Caki2 (cell line): Measurements from ENCODE around the gene ITGA3. TPM values are rescaled to one million over a fixed set of nuclear protein-coding genes. Genes with fewer than 3 reads are reported as not detected.

Source experiments
- DNase-seq: peaks from one replicate; pipeline ENCODE4 v3.0.0-alpha.2; 2015; ENCODE audit warnings: low read depth
- in situ Hi-C: cut with HindIII; loops from 2 replicates; pipeline ENCODE4 v1.10.0; 2016; ENCODE audit warnings: low sequenced_read_pairs, low pct_unique_long_range_greater_than_20kb, mixed read lengths
- total RNA-seq: library from RNA; depleted of rRNA; stranded (reverse); fragments of >200 nt; shearing (Covaris generic); gene quantifications from 2 replicates; pipeline ENCODE4 v1.2.3, GENCODE V29; 2014; ENCODE audit warnings: low replicate concordance

The ITGA3 gene
- total RNA-seq, 1 experiment from 2014 or later: 501 TPM

GRCh38 chr17:50080827-50081226 is 24.9 kb downstream of the ITGA3 start:
- in situ Hi-C loops: no loop called here
- no peak for DNase-seq

GRCh38 chr17:50081757-50082156 is 25.8 kb downstream of the ITGA3 start:
- in situ Hi-C loops: no loop called here
- no peak for DNase-seq

- in situ Hi-C loops: no loop called here
- DNase-seq: peak; percentile 77
Measured at GRCh38 chr17:50087246-50087911, 31.5 kb downstream of the ITGA3 start.

- DNase-seq: no peak
- in situ Hi-C loops: no loop called here
Measured at GRCh38 chr17:50087912-50088405, 32.0 kb downstream of the ITGA3 start.

GRCh38 chr17:50088952-50089825 is 33.3 kb downstream of the ITGA3 start:
- DNase-seq: no peak
- in situ Hi-C loops: no loop called here

GRCh38 chr17:50090071-50090470 is 34.2 kb downstream of the ITGA3 start:
- DNase-seq: no peak
- in situ Hi-C loops: no loop called here

- DNase-seq: no peak
- in situ Hi-C loops: no loop called here
Measured at GRCh38 chr17:50090971-50091917, 35.3 kb downstream of the ITGA3 start.

- in situ Hi-C loops: no loop called here
- DNase-seq: no peak
Measured at GRCh38 chr17:50091918-50092285, 36.0 kb downstream of the ITGA3 start.

GRCh38 chr17:50093246-50093645 is 37.3 kb downstream of the ITGA3 start:
- no peak for DNase-seq
- in situ Hi-C loops: no loop called here

- no peak for DNase-seq
- in situ Hi-C loops: no loop called here
Measured at GRCh38 chr17:50093807-50094206, 37.9 kb downstream of the ITGA3 start.

GRCh38 chr17:50094243-50094752 is 38.4 kb downstream of the ITGA3 start:
- DNase-seq: peak; percentile 82
- in situ Hi-C loops: no loop called here

- in situ Hi-C loops: no loop called here
- DNase-seq: peak; percentile 95
Measured at GRCh38 chr17:50094753-50095619, 39.1 kb downstream of the ITGA3 start, which contains the start of gene PDK2. Gene PDK2 (plus strand): TSS chr17:50095351. CDS start chr17:50095436, 85 bp downstream.

- in situ Hi-C loops: no loop called here
Measured at GRCh38 chr17:50095626-50096037, 39.7 kb downstream of the ITGA3 start.

GRCh38 chr17:50096092-50096491 is 40.2 kb downstream of the ITGA3 start:
- in situ Hi-C loops: no loop called here
- DNase-seq: no peak

More at GRCh38 chr17:50095626-50096037, 39.7 kb downstream of the ITGA3 start:
- no peak for DNase-seq

- in situ Hi-C loops: no loop called here
- no peak for DNase-seq
Measured at GRCh38 chr17:50096758-50097157, 40.8 kb downstream of the ITGA3 start.

GRCh38 chr17:50097455-50097854 is 41.5 kb downstream of the ITGA3 start:
- in situ Hi-C loops: no loop called here
- DNase-seq: no peak

GRCh38 chr17:50097926-50098325 is 42.0 kb downstream of the ITGA3 start:
- in situ Hi-C loops: no loop called here
- DNase-seq: no peak
